Mucosa of descending colon (tissue), 3 donors: ENCODE results near the gene RAB20. TPM values are rescaled to one million over a fixed set of nuclear protein-coding genes. Genes with fewer than 3 reads are reported as not detected.

ENCODE experiments used
- ATAC-seq: fragments of 200-7000 bp; cut with Tn5 transposase; one replicate; pipeline ENCODE4 v1.9.1; 2020; ENCODE audit warnings: mild to moderate bottlenecking, moderate library complexity
- DNase-seq, 3 donors: peaks; one replicate each; pipeline ENCODE4 v3.0.0-alpha.2; 2020
- H3K36me3 ChIP-seq: fragments of 200-600 bp; one replicate; pipeline ENCODE4 v1.8.0; 2021; ENCODE audit warnings: low read depth, mild to moderate bottlenecking
- H3K4me1 ChIP-seq: fragments of 200-600 bp; one replicate; pipeline ENCODE4 v1.8.0; 2021; ENCODE audit warnings: low read depth, mild to moderate bottlenecking
- H3K4me3 ChIP-seq: fragments of 200-600 bp; one replicate; pipeline ENCODE4 v1.8.0; 2021; ENCODE audit warnings: mild to moderate bottlenecking
- H3K9me3 ChIP-seq: fragments of 200-600 bp; one replicate; pipeline ENCODE4 v1.8.0; 2021; ENCODE audit warnings: mild to moderate bottlenecking
- CTCF ChIP-seq: fragments of 200-600 bp; IDR thresholded peaks from one replicate; pipeline ENCODE4 v1.8.0; 2022; ENCODE audit warnings: antibody characterized with exemption, mild to moderate bottlenecking
- intact Hi-C, 2 donors: fragments of 100-400 bp; cut with DNase I in 1 of 2; cut with micrococcal nuclease in 1 of 2; formaldehyde crosslinking; loops; one replicate each; pipeline versions ENCODE4 v1.11.0 to v1.11.1; 2022; cut with DNase I, micrococcal nuclease
- total RNA-seq, 3 donors: library from RNA; stranded (reverse); fragmentation: NEBNext Ultra II Directional in 2 of 3; extraction: Animal tissue kit (Norgen Biotek cat#: 25700) in 2 of 3; gene quantifications; one replicate each; pipeline versions ENCODE4 v1.2.1 to v1.2.4, GENCODE V29; 2021 to 2023
- donor health status: DM: no; HTN: no; CAD: no; lungs with moderate emphysema.
- donor health status: DM: no; HTN: no; CAD: no.
- donor health status: DM: no; HTN: yes; CAD: no.

Gene RAB20
- total RNA-seq, 3 donors from 2014 or later = 24.4 to 45.2 (median 33.7) TPM

GRCh38 chr13:110553417-110553816 is 8.1 kb downstream of the RAB20 start:
- intact Hi-C loops = no loop called here
- no peak for ATAC-seq

GRCh38 chr13:110552767-110553166 is 8.8 kb downstream of the RAB20 start:
- ATAC-seq = no peak

More at GRCh38 chr13:110553417-110553816, 8.1 kb downstream of the RAB20 start:
- TF ChIP-seq CTCF = no peak
- no peak for DNase-seq
- H3K4me3 ChIP-seq = no peak overlapping the region
- no peaks in the 10 kb centered on the region for H3K36me3 ChIP-seq
- H3K4me1 ChIP-seq = peaks cover 24% of the 10 kb centered on the region
- H3K9me3 ChIP-seq = no peaks in the 10 kb centered on the region

GRCh38 chr13:110551284-110551683 is 10.2 kb downstream of the RAB20 start:
- Histone ChIP-seq H3K4me3 (no peak overlapping the region), H3K9me3 (no peaks in the 10 kb centered on the region), H3K4me1 (peaks cover 26% of the 10 kb centered on the region), H3K36me3 (no peaks in the 10 kb centered on the region)
- no peak for ATAC-seq
- no peak for TF ChIP-seq CTCF
- intact Hi-C loops = no loop called here
- no peak for DNase-seq

More at GRCh38 chr13:110552767-110553166, 8.8 kb downstream of the RAB20 start:
- Histone ChIP-seq H3K4me1 (peaks cover 24% of the 10 kb centered on the region), H3K36me3 (no peaks in the 10 kb centered on the region), H3K4me3 (no peak overlapping the region), H3K9me3 (no peaks in the 10 kb centered on the region)
- DNase-seq = no peak
- no peak for TF ChIP-seq CTCF
- intact Hi-C loops = no loop called here

- intact Hi-C loops = no loop called here
- no peak for TF ChIP-seq CTCF
- Histone ChIP-seq H3K36me3 (no peaks in the 10 kb centered on the region), H3K4me1 (peaks cover 14% of the 10 kb centered on the region), H3K9me3 (no peaks in the 10 kb centered on the region), H3K4me3 (no peak overlapping the region)
- DNase-seq (no peak), ATAC-seq (no peak)
These were observed 11.7 kb downstream of the RAB20 start for GRCh38 chr13:110549795-110550160.

- intact Hi-C loops = no loop called here
- Histone ChIP-seq H3K36me3 (no peaks in the 10 kb centered on the region), H3K4me3 (no peak overlapping the region), H3K9me3 (no peaks in the 10 kb centered on the region), H3K4me1 (peaks cover 14% of the 10 kb centered on the region)
- no peak for TF ChIP-seq CTCF
- DNase-seq (no peak), ATAC-seq (no peak)
These were observed 12.4 kb downstream of the RAB20 start for GRCh38 chr13:110548891-110549794.
